ENCODE results near the gene AMOT. TPM values are rescaled to one million over a fixed set of nuclear protein-coding genes. Genes with fewer than 3 reads are reported as not detected.

AMOT gene
- total RNA-seq, 1 experiment from 2014 or later, result 0.09 TPM

- no TSS peak for BruUV-seq (replicated peaks)
- ChIA-PET CTCF (interaction anchor here (0.6 kb wide), 1 partner anchor 70 kb away, joined by 3 read pairs; no protein-coding TSS in a partner anchor), POLR2A (interaction anchor here (0.7 kb wide), 1 partner anchor 962 kb away, joined by 3 read pairs; no protein-coding TSS in a partner anchor)
- Mint-ChIP-seq H3K9me3 (ENCODE audit: unreplicated experiment) (no peaks in the 10 kb centered on the region), H3K27me3 (ENCODE audit: insufficient read depth, unreplicated experiment) (peaks cover 57% of the 10 kb centered on the region), H3K27ac (ENCODE audit: low read depth, unreplicated experiment) (no peak overlapping the region), H3K36me3 (ENCODE audit: insufficient read depth, unreplicated experiment) (no peaks in the 10 kb centered on the region), H3K4me3 (ENCODE audit: unreplicated experiment) (no peak overlapping the region), H3K4me1 (ENCODE audit: insufficient read depth, unreplicated experiment) (no peaks in the 10 kb centered on the region)
- DNase-seq (ENCODE audit: unreplicated experiment), result no peak
- TF ChIP-seq CTCF (IDR thresholded peaks at IDR 0.05; ENCODE audit: unreplicated experiment), result no peak
- intact Hi-C loops (cut with micrococcal nuclease), result no loop called here
Measured at GRCh38 chrX:112874614-112875013, 34.0 kb upstream of the AMOT start.

GRCh38 chrX:112874175-112874574 is 33.5 kb upstream of the AMOT start:
- H3K4me3 Mint-ChIP-seq (ENCODE audit: unreplicated experiment), result no peak overlapping the region
- no peaks in the 10 kb centered on the region for H3K4me1 Mint-ChIP-seq (ENCODE audit: insufficient read depth, unreplicated experiment)
- ChIA-PET CTCF (interaction anchor here (0.6 kb wide), 1 partner anchor 71 kb away, joined by 3 read pairs; no protein-coding TSS in a partner anchor), POLR2A (no interaction called here)
- H3K27me3 Mint-ChIP-seq (ENCODE audit: insufficient read depth, unreplicated experiment), result peaks cover 53% of the 10 kb centered on the region
- H3K36me3 Mint-ChIP-seq (ENCODE audit: insufficient read depth, unreplicated experiment), result no peaks in the 10 kb centered on the region
- TF ChIP-seq CTCF (IDR thresholded peaks at IDR 0.05; ENCODE audit: unreplicated experiment), result peak; percentile 5
- H3K9me3 Mint-ChIP-seq (ENCODE audit: unreplicated experiment), result no peaks in the 10 kb centered on the region
- H3K27ac Mint-ChIP-seq (ENCODE audit: low read depth, unreplicated experiment), result no peak overlapping the region
- DNase-seq (ENCODE audit: unreplicated experiment), result peak; percentile 31
- no TSS peak for BruUV-seq (replicated peaks)
- intact Hi-C loops (cut with micrococcal nuclease), result no loop called here

GRCh38 chrX:112868586-112868985 is 28.0 kb upstream of the AMOT start:
- no peaks in the 10 kb centered on the region for H3K4me1 Mint-ChIP-seq (ENCODE audit: insufficient read depth, unreplicated experiment)
- H3K4me3 Mint-ChIP-seq (ENCODE audit: unreplicated experiment), result no peak overlapping the region
- ChIA-PET CTCF (no interaction called here), POLR2A (no interaction called here)
- intact Hi-C loops (cut with micrococcal nuclease), result no loop called here
- H3K36me3 Mint-ChIP-seq (ENCODE audit: insufficient read depth, unreplicated experiment), result no peaks in the 10 kb centered on the region
- no peak for TF ChIP-seq CTCF (IDR thresholded peaks at IDR 0.05; ENCODE audit: unreplicated experiment)
- BruUV-seq (replicated peaks), result no TSS peak
- H3K9me3 Mint-ChIP-seq (ENCODE audit: unreplicated experiment), result no peaks in the 10 kb centered on the region
- peaks cover 34% of the 10 kb centered on the region for H3K27me3 Mint-ChIP-seq (ENCODE audit: insufficient read depth, unreplicated experiment)
- no peak overlapping the region for H3K27ac Mint-ChIP-seq (ENCODE audit: low read depth, unreplicated experiment)
- DNase-seq (ENCODE audit: unreplicated experiment), result peak; percentile 42

- POLR2A ChIA-PET, result no interaction called here
- intact Hi-C loops (cut with micrococcal nuclease), result no loop called here
- Mint-ChIP-seq H3K36me3 (ENCODE audit: insufficient read depth, unreplicated experiment) (no peaks in the 10 kb centered on the region), H3K27me3 (ENCODE audit: insufficient read depth, unreplicated experiment) (peaks cover 34% of the 10 kb centered on the region), H3K27ac (ENCODE audit: low read depth, unreplicated experiment) (no peak overlapping the region), H3K9me3 (ENCODE audit: unreplicated experiment) (no peaks in the 10 kb centered on the region), H3K4me1 (ENCODE audit: insufficient read depth, unreplicated experiment) (no peaks in the 10 kb centered on the region), H3K4me3 (ENCODE audit: unreplicated experiment) (no peak overlapping the region)
- BruUV-seq (replicated peaks), result no TSS peak
- peak; percentile 12 for TF ChIP-seq CTCF (IDR thresholded peaks at IDR 0.05; ENCODE audit: unreplicated experiment)
- CTCF ChIA-PET, result interaction anchor here (0.7 kb wide), 1 partner anchor 105 kb away, joined by 3 read pairs; no protein-coding TSS in a partner anchor
- peak; percentile 11 for DNase-seq (ENCODE audit: unreplicated experiment)
Measured at GRCh38 chrX:112867570-112867969, 26.9 kb upstream of the AMOT start.
